HG03060 (cell line): ENCODE measurements around the gene KCNK2.

Experiments used
- ATAC-seq: cut with Tn5 transposase; IDR thresholded peaks from one replicate; pipeline ENCODE4 v1.9.1; 2021; ENCODE audit warnings: low read depth, moderate number of reproducible peaks; ENCODE audit not compliant: unreplicated experiment

Gene KCNK2, protein sequence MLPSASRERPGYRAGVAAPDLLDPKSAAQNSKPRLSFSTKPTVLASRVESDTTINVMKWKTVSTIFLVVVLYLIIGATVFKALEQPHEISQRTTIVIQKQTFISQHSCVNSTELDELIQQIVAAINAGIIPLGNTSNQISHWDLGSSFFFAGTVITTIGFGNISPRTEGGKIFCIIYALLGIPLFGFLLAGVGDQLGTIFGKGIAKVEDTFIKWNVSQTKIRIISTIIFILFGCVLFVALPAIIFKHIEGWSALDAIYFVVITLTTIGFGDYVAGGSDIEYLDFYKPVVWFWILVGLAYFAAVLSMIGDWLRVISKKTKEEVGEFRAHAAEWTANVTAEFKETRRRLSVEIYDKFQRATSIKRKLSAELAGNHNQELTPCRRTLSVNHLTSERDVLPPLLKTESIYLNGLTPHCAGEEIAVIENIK

DNA sequence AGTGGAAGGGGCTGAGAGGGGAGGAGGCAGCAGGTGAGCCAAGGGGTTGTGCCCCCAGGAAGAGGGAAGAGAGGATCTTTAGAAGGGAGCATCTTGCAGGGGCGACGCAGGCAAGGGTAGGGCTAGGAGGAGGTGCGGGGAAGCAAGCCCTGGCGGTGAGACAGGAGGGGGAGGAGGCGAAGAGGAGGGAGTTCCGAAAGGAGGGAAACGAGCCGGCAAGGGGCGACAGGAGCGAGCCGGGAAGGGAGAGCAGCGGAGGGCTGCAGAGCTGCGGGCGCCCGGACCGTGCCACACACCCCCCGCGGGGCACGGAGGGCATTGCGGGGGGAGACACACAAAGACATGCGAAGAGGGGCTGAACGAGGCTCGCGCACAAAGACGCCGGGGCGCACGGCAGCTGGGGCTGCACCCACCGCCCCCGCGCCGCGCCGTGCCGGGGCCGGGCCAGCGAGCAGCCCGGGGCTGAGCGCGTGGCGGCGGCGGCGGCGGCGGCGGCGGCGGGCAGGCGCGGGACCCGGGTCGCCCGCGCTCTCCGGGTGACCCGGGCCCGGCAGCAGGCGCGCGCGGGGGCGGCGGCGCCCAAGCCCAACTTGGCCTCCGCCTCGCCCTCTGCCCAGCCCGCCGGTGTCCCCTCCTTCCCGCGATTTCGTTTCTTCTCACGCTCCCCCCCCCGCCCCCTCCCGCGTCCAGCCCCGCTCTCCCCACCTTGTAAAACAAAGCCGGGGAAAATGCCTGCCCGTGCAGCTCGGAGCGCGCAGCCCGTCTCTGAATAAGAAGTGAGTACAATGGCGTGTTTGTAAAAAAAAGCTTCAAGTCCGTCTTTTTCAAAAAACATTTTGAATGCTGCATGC is at the start of gene KCNK2:
TSS of gene KCNK2 (plus strand) at position 206 of the 851 bp plus-strand sequence. CDS start 649 bp downstream, outside the sequence.
- no peak for ATAC-seq

DNA sequence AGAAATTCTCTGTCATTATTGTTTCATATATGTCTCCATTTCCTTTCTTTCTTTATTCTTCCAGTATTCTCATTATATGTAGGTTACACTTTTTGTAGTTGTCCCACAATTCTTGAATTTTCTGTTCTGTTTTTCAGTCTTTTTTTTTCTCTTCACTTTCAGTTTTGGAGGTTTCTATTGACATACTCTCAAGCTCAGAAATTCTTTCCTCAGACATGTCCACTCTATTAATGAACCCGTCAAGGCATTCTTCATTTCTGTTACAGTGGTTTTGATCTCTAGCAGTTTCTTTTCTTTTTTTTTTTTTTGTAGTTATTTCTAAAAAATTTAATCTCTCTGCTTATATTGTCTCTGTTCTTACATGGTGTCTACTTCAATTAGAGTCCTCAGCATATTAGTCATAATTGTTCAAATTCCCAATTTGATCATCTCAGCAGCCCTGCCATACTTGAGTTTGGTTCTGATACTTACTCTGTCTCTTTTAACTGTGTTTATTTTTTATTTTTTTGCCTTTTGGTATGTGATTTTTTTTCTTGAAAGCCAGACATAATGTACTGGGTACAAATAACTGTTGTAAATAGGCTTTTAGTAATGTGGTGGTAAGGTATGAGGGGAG is 49.5 kb upstream of the KCNK2 start:
- ATAC-seq: no peak

GRCh38 chr1:215040190-215040589 is 42.3 kb upstream of the KCNK2 start:
- no peak for ATAC-seq

DNA sequence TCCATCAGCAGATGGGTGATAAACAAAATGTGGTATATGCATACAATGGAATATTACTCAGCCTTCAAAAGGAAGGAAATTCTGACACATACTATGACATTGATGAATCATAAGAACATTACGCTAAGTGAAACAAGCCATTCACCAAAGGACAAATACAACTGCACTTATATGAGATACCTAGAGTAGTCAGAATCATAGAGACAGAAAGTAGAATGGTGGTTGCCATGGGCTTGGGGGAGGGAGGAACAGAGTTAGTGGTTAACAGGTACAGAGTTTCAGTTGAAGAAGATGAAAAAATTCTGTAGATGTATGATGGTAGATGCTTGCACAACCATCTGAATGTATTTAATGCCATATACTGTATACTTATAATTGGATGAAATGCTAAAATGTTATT is 39.1 kb upstream of the KCNK2 start:
- ATAC-seq: no peak

- no peak for ATAC-seq
Observed at GRCh38 chr1:215044151-215044550, 38.4 kb upstream of the KCNK2 start.

- ATAC-seq: no peak
Observed at GRCh38 chr1:215045698-215046308, 36.7 kb upstream of the KCNK2 start.

DNA sequence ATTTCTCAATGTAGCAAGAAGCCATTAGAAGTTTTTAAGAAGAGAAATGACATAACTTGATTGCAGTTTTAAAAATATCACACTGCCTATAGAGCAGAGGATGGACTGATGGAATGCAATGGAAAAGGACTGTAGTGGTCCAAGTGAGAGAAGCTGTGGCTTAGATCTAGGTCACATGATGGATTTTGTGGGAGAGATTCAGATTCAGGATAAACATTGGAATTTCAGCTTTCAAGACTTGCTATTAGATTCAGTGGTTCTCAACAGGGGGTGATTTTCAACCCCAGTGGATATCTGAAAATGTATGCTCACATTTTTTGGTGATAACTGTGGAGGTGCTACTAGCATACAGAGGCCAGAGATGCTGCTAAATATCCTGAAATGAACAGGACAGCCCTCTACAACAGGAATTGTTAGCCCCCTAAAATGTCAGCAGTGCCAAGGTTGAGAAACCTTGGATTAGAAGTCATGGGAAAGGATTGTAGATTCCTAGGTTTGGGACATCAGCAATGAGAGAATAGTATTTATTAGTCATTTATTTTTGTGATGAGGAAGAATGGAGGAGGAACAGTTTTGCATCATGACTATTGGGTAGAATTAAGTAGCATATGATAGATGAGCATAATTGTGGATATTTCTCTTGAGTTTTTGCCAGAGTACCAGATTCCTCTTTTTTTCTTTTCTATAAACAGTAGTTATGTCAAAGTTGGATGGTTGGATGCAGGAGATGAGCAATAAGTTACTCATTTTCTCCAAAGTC is 30.1 kb upstream of the KCNK2 start:
- no peak for ATAC-seq

DNA sequence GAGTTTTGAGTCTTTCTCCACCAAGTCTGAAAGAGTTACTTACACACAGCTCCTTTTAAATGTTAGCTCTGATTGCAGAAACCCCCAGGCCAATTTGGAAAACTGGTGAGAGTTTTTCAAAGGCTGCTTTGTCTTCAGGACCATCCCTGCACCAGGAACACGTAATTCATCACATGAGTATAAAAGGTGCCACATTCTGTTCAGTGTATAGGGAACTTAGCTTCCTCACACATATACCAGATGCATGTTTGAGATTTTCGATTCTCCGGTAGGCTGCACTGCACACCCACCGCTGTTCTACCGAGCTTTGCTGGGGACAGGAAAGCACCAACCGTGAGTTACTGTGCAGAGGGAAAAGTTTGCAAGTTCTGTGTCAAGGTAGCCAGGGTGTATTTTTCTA is 28.3 kb upstream of the KCNK2 start:
- ATAC-seq: no peak

GRCh38 chr1:215055281-215055935 is 27.1 kb upstream of the KCNK2 start:
- ATAC-seq: no peak

DNA sequence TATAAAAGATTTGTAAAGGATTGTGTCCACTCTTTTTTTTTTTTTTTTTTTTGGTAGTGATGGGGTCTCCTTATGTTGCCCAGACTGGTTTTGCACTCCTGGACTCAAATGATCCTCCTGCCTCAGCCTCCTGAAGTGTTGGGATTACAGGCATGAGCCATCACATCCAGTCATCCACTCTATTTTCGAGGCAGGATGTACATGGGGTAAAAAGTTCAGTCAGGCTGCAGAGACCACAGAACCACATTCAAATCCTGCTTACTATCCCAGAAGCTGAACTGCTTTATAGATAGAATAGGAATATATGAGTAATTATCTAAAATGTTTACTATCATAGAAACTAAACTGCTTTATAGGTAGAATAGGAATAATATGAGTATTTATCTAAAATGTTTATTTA is 26.0 kb upstream of the KCNK2 start:
- ATAC-seq: no peak

- ATAC-seq: no peak
Observed at GRCh38 chr1:215059947-215060346, 22.6 kb upstream of the KCNK2 start.

DNA sequence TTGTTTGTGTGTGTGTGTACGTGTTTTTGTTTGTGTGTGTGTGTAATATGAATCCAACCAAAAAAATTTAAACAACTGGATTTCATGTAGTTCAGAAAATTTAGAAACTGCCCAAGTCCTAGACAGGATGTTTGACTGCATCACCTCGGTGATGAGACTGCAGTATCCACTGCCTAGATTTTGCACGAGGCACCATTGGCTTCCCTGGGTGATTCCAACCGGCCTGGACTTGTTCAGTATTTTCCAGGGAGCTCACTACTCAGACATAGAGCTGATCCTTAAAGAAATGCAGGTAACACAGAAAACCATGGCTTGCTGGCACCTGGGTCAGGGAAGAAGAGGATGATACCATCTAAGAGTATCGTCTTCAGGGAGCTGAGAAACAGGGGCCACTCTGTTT is 18.2 kb upstream of the KCNK2 start:
- no peak for ATAC-seq

GRCh38 chr1:215071078-215071477 is 11.5 kb upstream of the KCNK2 start:
- ATAC-seq: no peak

DNA sequence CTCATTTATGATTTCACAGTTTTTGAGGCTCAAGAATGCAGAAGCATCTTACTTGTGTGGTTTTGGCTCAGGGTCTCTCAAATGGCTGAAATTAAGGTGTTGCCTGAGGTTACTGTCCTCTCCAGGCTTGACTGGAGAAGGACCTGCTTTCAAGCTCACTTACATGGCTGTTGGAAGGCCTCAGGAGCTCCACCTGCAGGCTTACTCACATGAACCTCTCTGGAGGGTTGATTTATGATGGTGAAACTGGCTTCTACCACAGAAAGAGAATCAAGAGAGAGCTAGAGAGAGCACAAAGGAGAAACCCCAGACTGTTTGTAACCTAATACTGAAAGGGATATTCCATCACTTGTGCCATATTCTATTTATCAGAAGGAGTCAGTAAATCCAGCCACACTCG is 6.2 kb upstream of the KCNK2 start:
- ATAC-seq: peak; percentile 66

GRCh38 chr1:215079456-215079855 is 3.1 kb upstream of the KCNK2 start:
- ATAC-seq: no peak

GRCh38 chr1:215081661-215082531 is 641 bp upstream of the KCNK2 start:
- no peak for ATAC-seq

GRCh38 chr1:215083383-215083961 is 935 bp downstream of the KCNK2 start:
- ATAC-seq: no peak

- no peak for ATAC-seq
Observed at GRCh38 chr1:215084621-215085020, 2.1 kb downstream of the KCNK2 start.
